ENCODE data around the gene OBSL1. TPM values are rescaled to one million over a fixed set of nuclear protein-coding genes. Genes with fewer than 3 reads are reported as not detected.

Gene OBSL1
- 16.6 to 22.3 TPM (median 20.4 TPM) in 5 replicates for total RNA-seq (2022; extraction: Qiagen RNA extraction; ENCODE audit: low read depth)

GRCh38 chr2:219571311-219572236 lies at the start of gene OBSL1:
TSS of gene OBSL1 (minus strand) at chr2:219571539. CDS start at chr2:219571232, 307 bp downstream.

GRCh38 chr2:219597552-219598307 lies 26.4 kb upstream of the OBSL1 start, which contains the start of gene STK11IP:
TSS of gene STK11IP (plus strand) at chr2:219597857. CDS start at chr2:219598120, 263 bp downstream.

GRCh38 chr2:219572237-219573001 lies 1.1 kb upstream of the OBSL1 start, which contains the start of gene INHA:
TSS of gene INHA (plus strand) at chr2:219572310. CDS start at chr2:219572375, 65 bp downstream.

GRCh38 chr2:219543596-219544358 lies 27.6 kb downstream of the OBSL1 start, which contains the start of the genes CHPF and TMEM198:
TSS of gene CHPF (minus strand) at chr2:219543809. CDS start at chr2:219543538, 271 bp downstream.
TSS of gene TMEM198 (plus strand) at chr2:219544028. CDS start at chr2:219544728, 700 bp downstream.

GRCh38 chr2:219514196-219514761 lies 57.1 kb downstream of the OBSL1 start, which contains the start of gene ASIC4:
TSS of gene ASIC4 (plus strand) at chr2:219514482. CDS start at chr2:219514725, 243 bp downstream.

Other genes starting within 250 kb of the OBSL1 start
- gene RESP18, start 238.8 kb downstream of the OBSL1 start, total RNA-seq (2022; extraction: Qiagen RNA extraction; ENCODE audit: low read depth), result not detected in 5 replicates
- 54.9 to 67.6 TPM (median 60.7 TPM) in 5 replicates for gene DNPEP, start 183.6 kb downstream of the OBSL1 start, total RNA-seq (2022; extraction: Qiagen RNA extraction; ENCODE audit: low read depth)
- 0.27 to 0.84 TPM (median 0.43 TPM) in 5 replicates for gene DES, start 153.2 kb downstream of the OBSL1 start, total RNA-seq (2022; extraction: Qiagen RNA extraction; ENCODE audit: low read depth)
- gene SPEG, start 136.7 kb downstream of the OBSL1 start, total RNA-seq (2022; extraction: Qiagen RNA extraction; ENCODE audit: low read depth), result 5.4 to 12.9 TPM (median 8.1 TPM) in 5 replicates
- 32.5 to 37.9 TPM (median 36.2 TPM) in 5 replicates for gene GMPPA, start 72.6 kb downstream of the OBSL1 start, total RNA-seq (2022; extraction: Qiagen RNA extraction; ENCODE audit: low read depth)
- 0.11 to 0.15 TPM (median 0.14 TPM) in 3 of 5 replicates, not detected in the others for gene ASIC4, start 57.1 kb downstream of the OBSL1 start, total RNA-seq (2022; extraction: Qiagen RNA extraction; ENCODE audit: low read depth)
- gene CHPF, start 27.7 kb downstream of the OBSL1 start, total RNA-seq (2022; extraction: Qiagen RNA extraction; ENCODE audit: low read depth), result 19.1 to 31.8 TPM (median 29.2 TPM) in 5 replicates
- 0.55 to 1.5 TPM (median 0.94 TPM) in 5 replicates for gene TMEM198, start 27.5 kb downstream of the OBSL1 start, total RNA-seq (2022; extraction: Qiagen RNA extraction; ENCODE audit: low read depth)
- 0.18 to 0.47 TPM (median 0.36 TPM) in 5 replicates for gene INHA, start 771 bp upstream of the OBSL1 start, total RNA-seq (2022; extraction: Qiagen RNA extraction; ENCODE audit: low read depth)
- 14.2 to 17.9 TPM (median 17.6 TPM) in 5 replicates for gene STK11IP, start 26.3 kb upstream of the OBSL1 start, total RNA-seq (2022; extraction: Qiagen RNA extraction; ENCODE audit: low read depth)
- gene SLC4A3, start 56.1 kb upstream of the OBSL1 start, total RNA-seq (2022; extraction: Qiagen RNA extraction; ENCODE audit: low read depth), result 2.0 to 3.4 TPM (median 3.0 TPM) in 5 replicates